GM23338 (cell line): ENCODE results near the gene PEX12.

ENCODE experiments used
- CREB1 ChIP-seq: fragments of 250-450 bp; sonication (Bioruptor Pico); IDR thresholded peaks from 2 replicates; pipeline ENCODE4 v1.5.0; 2020; ENCODE audit warnings: low read depth, mild to moderate bottlenecking, moderate library complexity
- CTCF ChIP-seq, 2 experiments: fragments of 200-600 bp in 1 of 2; sonication (generic) in 1 of 2; conservative IDR thresholded peaks; 2 replicates each; pipeline versions ENCODE4 v1.5.1 to v1.6.1; 2016 to 2017; ENCODE audit warnings: antibody characterized with exemption in 2 of 2, low read depth in 2 of 2, mild to moderate bottlenecking in 2 of 2, moderate library complexity in 1 of 2
- EZH2 ChIP-seq: fragments of 200-600 bp; sonication (generic); IDR thresholded peaks from one replicate; pipeline ENCODE4 v1.8.0; 2017; ENCODE audit warnings: antibody characterized with exemption, mild to moderate bottlenecking, low read depth; ENCODE audit not compliant: unreplicated experiment
- EZH2phosphoT487 ChIP-seq: fragments of 200-600 bp; sonication (generic); IDR thresholded peaks from one replicate; pipeline ENCODE4 v1.8.1; 2018; ENCODE audit warnings: antibody characterized with exemption; ENCODE audit not compliant: unreplicated experiment
- JUNB ChIP-seq: IDR thresholded peaks from one replicate; pipeline ENCODE4 v1.6.1; 2016; ENCODE audit warnings: antibody characterized with exemption; ENCODE audit not compliant: unreplicated experiment
- NANOG ChIP-seq: IDR thresholded peaks from 2 replicates; pipeline ENCODE4 v1.6.1; 2016; ENCODE audit warnings: antibody characterized with exemption, borderline replicate concordance
- POLR2AphosphoS5 ChIP-seq: IDR thresholded peaks from 2 replicates; pipeline ENCODE4 v1.6.1; 2016; ENCODE audit warnings: antibody characterized with exemption, low read depth
- REST ChIP-seq: IDR thresholded peaks from one replicate; pipeline ENCODE4 v1.6.1; 2018; ENCODE audit warnings: antibody characterized with exemption; ENCODE audit not compliant: unreplicated experiment
- STAT1 ChIP-seq: IDR thresholded peaks from one replicate; pipeline ENCODE4 v1.6.1; 2016; ENCODE audit warnings: antibody characterized with exemption; ENCODE audit not compliant: unreplicated experiment
- ZNF114 ChIP-seq: fragments of 250-450 bp; sonication (Bioruptor Pico); IDR thresholded peaks from 2 replicates; pipeline ENCODE4 v1.5.0; 2020; ENCODE audit warnings: mild to moderate bottlenecking, moderate library complexity
- ZNF331 ChIP-seq: fragments of 250-450 bp; sonication (Bioruptor Pico); IDR thresholded peaks from 2 replicates; pipeline ENCODE4 v1.5.0; 2020; ENCODE audit warnings: low read depth, mild to moderate bottlenecking, moderate library complexity
- ZNF462 ChIP-seq: fragments of 250-450 bp; sonication (Bioruptor Pico); IDR thresholded peaks from 2 replicates; pipeline ENCODE4 v1.5.0; 2020; ENCODE audit warnings: mild to moderate bottlenecking, moderate library complexity
- TF ChIP-seq, protein P1 (sequence below): IDR thresholded peaks from 2 replicates; pipeline ENCODE4 v1.6.1; 2016; ENCODE audit warnings: antibody characterized with exemption

DNA sequence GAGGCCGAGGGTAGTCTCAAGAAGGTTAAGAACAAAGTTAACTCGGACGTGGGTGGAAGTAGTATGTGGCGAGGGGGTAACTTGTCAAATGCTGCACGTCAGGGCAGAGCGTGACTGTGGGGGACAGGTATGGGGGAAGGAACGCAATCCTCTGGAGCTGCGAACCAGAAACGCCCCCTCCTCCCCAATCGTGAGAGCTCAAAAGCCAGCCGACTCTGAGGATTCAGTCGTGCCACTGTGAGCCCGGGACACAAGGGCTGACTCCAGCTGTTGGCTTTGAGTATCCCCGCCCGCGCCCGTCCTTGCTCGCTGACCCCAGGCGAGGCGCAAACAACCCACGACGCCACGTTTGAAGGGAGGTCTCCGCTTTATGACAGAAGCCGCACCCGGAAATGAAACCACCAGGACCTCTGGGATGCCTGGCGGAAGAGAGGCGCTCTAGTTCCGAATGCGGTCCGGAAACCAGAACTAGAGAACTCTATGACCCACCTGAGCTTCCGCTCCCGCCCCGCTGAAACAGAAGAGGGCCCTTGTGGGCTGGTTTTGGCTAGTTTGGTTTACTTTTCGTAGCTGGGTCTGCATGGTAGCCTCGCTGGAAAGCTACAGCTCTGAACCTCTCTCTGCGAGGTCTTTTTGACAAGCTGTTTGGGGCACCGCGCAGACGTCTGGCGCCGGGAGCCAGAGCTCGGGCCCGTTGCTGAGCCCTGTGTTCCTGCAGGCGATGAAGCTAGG, at the start of gene PEX12:
- TF ChIP-seq CTCF (conservative IDR thresholded peaks at IDR 0.05; ENCODE audit: low read depth in 2 of 2) = no peak
- TF ChIP-seq POLR2AphosphoS5 = peak; percentile 93
- no peak for TF ChIP-seq EZH2
- TF ChIP-seq JUNB = no peak
- no peak for TF ChIP-seq REST
- TF ChIP-seq EZH2phosphoT487 = no peak
- TF ChIP-seq, protein P1, sequence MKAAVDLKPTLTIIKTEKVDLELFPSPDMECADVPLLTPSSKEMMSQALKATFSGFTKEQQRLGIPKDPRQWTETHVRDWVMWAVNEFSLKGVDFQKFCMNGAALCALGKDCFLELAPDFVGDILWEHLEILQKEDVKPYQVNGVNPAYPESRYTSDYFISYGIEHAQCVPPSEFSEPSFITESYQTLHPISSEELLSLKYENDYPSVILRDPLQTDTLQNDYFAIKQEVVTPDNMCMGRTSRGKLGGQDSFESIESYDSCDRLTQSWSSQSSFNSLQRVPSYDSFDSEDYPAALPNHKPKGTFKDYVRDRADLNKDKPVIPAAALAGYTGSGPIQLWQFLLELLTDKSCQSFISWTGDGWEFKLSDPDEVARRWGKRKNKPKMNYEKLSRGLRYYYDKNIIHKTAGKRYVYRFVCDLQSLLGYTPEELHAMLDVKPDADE = peak; percentile 94
- no peak for TF ChIP-seq ZNF114 (CRISPR knock-in tag)
- TF ChIP-seq STAT1 = no peak
- TF ChIP-seq CREB1 = peak; percentile 78
- no peak for TF ChIP-seq NANOG
- no peak for TF ChIP-seq ZNF462
- TF ChIP-seq ZNF331 = no peak
